ENCODE data around the gene ZNF74.
A peak's percentile ranks its signal among the peaks of the same experiment; 100 is the strongest.

GRCh38 chr22:20456064-20456721, 62.2 kb downstream of the ZNF74 start:
- TF ChIP-seq RAD21 (conservative IDR thresholded peaks at IDR 0.05 in 1 of 2, IDR thresholded peaks at IDR 0.05 in 1 of 2) (peak; percentile 72 to 75), POLR2A (IDR thresholded peaks at IDR 0.05; ENCODE audit: low read length) (no peak), NFE2L2 (conservative IDR thresholded peaks at IDR 0.05; ENCODE audit: low read length) (no peak), ZFP36 (IDR thresholded peaks at IDR 0.05; ENCODE audit: borderline replicate concordance, partially characterized antibody) (no peak), CTCF (IDR thresholded peaks at IDR 0.05) (peak; percentile 57), BHLHE40 (IDR thresholded peaks at IDR 0.05; ENCODE audit: low read depth, low read length) (no peak), MAZ (IDR thresholded peaks at IDR 0.05; ENCODE audit: borderline replicate concordance, low read depth, low read length) (no peak), USF2 (IDR thresholded peaks at IDR 0.05) (no peak), MAFK (IDR thresholded peaks at IDR 0.05; ENCODE audit: partially characterized antibody) (no peak), EHMT2 (IDR thresholded peaks at IDR 0.05; ENCODE audit: low read depth) (no peak)
